Endothelial cell of umbilical vein (primary cell): Measurements from ENCODE around the gene CCDC187. TPM values are rescaled to one million over a fixed set of nuclear protein-coding genes. Genes with fewer than 3 reads are reported as not detected.

Source experiments
- BruUV-seq: library from RNA; stranded (reverse); fragments of 400-500 nt; replicated peaks from 2 replicates; lab custom pipeline; 2021; lab: Mats Ljungman, UMichigan
- CTCF ChIA-PET: fragments of 300-600, 350-600 bp; sonication (Branson Sonifier 250); formaldehyde crosslinking; loops from one replicate; lab custom pipeline; 2021; ENCODE audit warnings: antibody characterized with exemption, inconsistent platforms; lab: Charles Lee
- POLR2A ChIA-PET: fragments of 300-600, 350-600 bp; sonication (Branson Sonifier 250); formaldehyde crosslinking; loops from one replicate; lab custom pipeline; 2021; ENCODE audit warnings: antibody characterized with exemption, inconsistent platforms; lab: Charles Lee
- DNase-seq: peaks from one replicate; pipeline ENCODE4 v3.0.0-alpha.2; 2011; ENCODE audit warnings: low read depth, low spot score
- FAIRE-seq: peaks from 2 replicates; lab custom pipeline; 2011; peaks lifted over from hg19 to GRCh38; lab: Jason Lieb, UNC
- H2AFZ ChIP-seq: 2 replicates; pipeline ENCODE4 v1.6.0; 2012; ENCODE audit warnings: low read depth, low read length, control low read depth, inconsistent platforms
- H3K27ac ChIP-seq: 2 replicates; pipeline ENCODE4 v1.5.1; 2011; ENCODE audit warnings: low read depth, mild to moderate bottlenecking, control low read depth, low read length, moderate library complexity; ENCODE audit not compliant: insufficient read depth
- H3K27me3 ChIP-seq, 2 experiments: 2 replicates each; pipeline versions ENCODE4 v1.6.0 to v1.6.1; 2011; ENCODE audit warnings: low read length in 2 of 2, mixed read lengths in 1 of 2; ENCODE audit not compliant: control insufficient read depth in 2 of 2, insufficient read depth in 2 of 2
- H3K36me3 ChIP-seq, 2 experiments: 2 replicates in 1 of 2; 3 replicates in 1 of 2; pipeline ENCODE4 v1.5.1; 2011; ENCODE audit warnings: low read length in 2 of 2, mild to moderate bottlenecking in 1 of 2, moderate library complexity in 1 of 2; ENCODE audit not compliant: control insufficient read depth in 2 of 2, insufficient read depth in 2 of 2; ENCODE audit errors: extremely low read depth in 1 of 2
- H3K4me1 ChIP-seq: 3 replicates; pipeline ENCODE4 v1.5.1; 2011; ENCODE audit warnings: mild to moderate bottlenecking, low read length; ENCODE audit not compliant: control insufficient read depth, insufficient read depth; ENCODE audit errors: extremely low read depth
- H3K4me2 ChIP-seq: 2 replicates; pipeline ENCODE4 v1.6.1; 2011; ENCODE audit warnings: low read length, control low read depth, mixed read lengths; ENCODE audit not compliant: insufficient read depth
- H3K4me3 ChIP-seq, 3 experiments: fragments of 200-600 bp in 1 of 3; sonication (generic), shearing (Covaris generic) in 1 of 3; replicated peaks in 1 of 3; 2 replicates each; pipeline ENCODE4 v1.5.1; 2011 to 2016; ENCODE audit warnings: control low read depth in 3 of 3, low read length in 3 of 3, mild to moderate bottlenecking in 2 of 3, inconsistent platforms in 1 of 3, low read depth in 1 of 3, moderate library complexity in 1 of 3; ENCODE audit not compliant: insufficient read depth in 1 of 3
- H3K79me2 ChIP-seq: 2 replicates; pipeline ENCODE4 v1.6.0; 2012; ENCODE audit warnings: low read length, inconsistent platforms; ENCODE audit not compliant: control insufficient read depth, insufficient read depth
- H3K9ac ChIP-seq: replicated peaks from 2 replicates; pipeline ENCODE3; 2011; ENCODE audit warnings: low read length, control low read depth; ENCODE audit not compliant: insufficient read depth; ENCODE audit errors: extremely low read depth
- H3K9me1 ChIP-seq: replicated peaks from 3 replicates; pipeline ENCODE4 v1.6.0; 2011; ENCODE audit warnings: mild to moderate bottlenecking, low read length; ENCODE audit not compliant: control insufficient read depth, insufficient read depth; ENCODE audit errors: extremely low read depth
- H3K9me3 ChIP-seq: replicated peaks from 2 replicates; pipeline ENCODE4 v1.5.1; 2012; ENCODE audit warnings: low read length, inconsistent platforms; ENCODE audit not compliant: control insufficient read depth, insufficient read depth
- H4K20me1 ChIP-seq: replicated peaks from 2 replicates; pipeline ENCODE3; 2011; ENCODE audit warnings: mild to moderate bottlenecking, low read length; ENCODE audit not compliant: control insufficient read depth, insufficient read depth; ENCODE audit errors: extremely low read depth
- CTCF ChIP-seq, 2 donors: IDR thresholded peaks; 1 replicate in 1 of 2; 2 replicates in 1 of 2; pipeline ENCODE4 v1.5.1; 2011; ENCODE audit warnings: low read length in 2 of 2, mild to moderate bottlenecking in 2 of 2, moderate library complexity in 2 of 2, control low read depth in 1 of 2, inconsistent platforms in 1 of 2, low read depth in 1 of 2; ENCODE audit not compliant: insufficient read depth in 1 of 2; ENCODE audit errors: extremely low read depth in 1 of 2
- EZH2 ChIP-seq: IDR thresholded peaks from 2 replicates; pipeline ENCODE4 v1.6.1; 2012; ENCODE audit warnings: borderline replicate concordance, low read depth, mild to moderate bottlenecking, moderate library complexity, low read length, inconsistent platforms; ENCODE audit not compliant: severe bottlenecking
- FOS ChIP-seq: IDR thresholded peaks from 2 replicates; pipeline ENCODE4 v1.6.1; 2011; ENCODE audit warnings: mild to moderate bottlenecking, low read length, moderate library complexity, borderline replicate concordance; ENCODE audit not compliant: insufficient read depth
- GATA2 ChIP-seq: IDR thresholded peaks from 2 replicates; pipeline ENCODE4 v1.7.0; 2011; ENCODE audit warnings: low read depth, mild to moderate bottlenecking, moderate library complexity, mixed read lengths, low read length; ENCODE audit not compliant: insufficient read length, insufficient read depth
- JUN ChIP-seq: IDR thresholded peaks from 2 replicates; pipeline ENCODE4 v1.6.1; 2011; ENCODE audit warnings: borderline replicate concordance, low read depth; ENCODE audit not compliant: insufficient read length, insufficient read depth
- MYC ChIP-seq: IDR thresholded peaks from one replicate; pipeline ENCODE4 v1.6.1; 2011; ENCODE audit warnings: mild to moderate bottlenecking, low read depth, low read length
- POLR2A ChIP-seq: IDR thresholded peaks from 2 replicates; pipeline ENCODE4 v1.6.1; 2012; ENCODE audit warnings: low read depth, mild to moderate bottlenecking, control low read depth, low read length
- POLR2AphosphoS5 ChIP-seq: IDR thresholded peaks from 2 replicates; pipeline ENCODE4 v1.6.1; 2012; ENCODE audit warnings: low read depth, mild to moderate bottlenecking, control low read depth, low read length, moderate library complexity; ENCODE audit not compliant: insufficient read depth
- dilution Hi-C: fragments of 300-500 bp; cut with MboI; formaldehyde crosslinking; loops from one replicate; pipeline ENCODE4 v1.15.0; 2019; ENCODE audit warnings: low sequenced_read_pairs; ENCODE audit not compliant: extremely low pct_ligation_motif_present
- intact Hi-C: fragments of 100-400 bp; cut with micrococcal nuclease; formaldehyde crosslinking; loops from one replicate; pipeline ENCODE4 v1.10.0; 2022
- polyA plus RNA-seq, 4 experiments: library from polyadenylated mRNA; depleted of rRNA in 3 of 4; stranded (reverse) in 3 of 4; unstranded in 1 of 4; fragments of >200 nt; gene quantifications; 2 replicates each; pipeline versions ENCODE4 v1.2.1 to v1.2.3, GENCODE V29; 2011 to 2012; ENCODE audit warnings: missing spikeins in 1 of 4
- total RNA-seq: library from RNA; stranded (reverse); gene quantifications from 2 replicates; pipeline ENCODE4 v1.2.3, GENCODE V29; 2021
- TF ChIP-seq, protein P1 (sequence below): IDR thresholded peaks from 2 replicates; pipeline ENCODE4 v1.6.1; 2011; ENCODE audit not compliant: insufficient read depth, insufficient read length

Gene CCDC187
- total and polyA plus RNA-seq, 2 donors (not counting 3 experiments of a cell fraction or from before 2014, with no cell fraction given) = not detected

- POLR2A ChIA-PET = no interaction called here
- TF ChIP-seq POLR2A (no peak), CTCF (IDR thresholded peaks at IDR 0.05; ENCODE audit: extremely low read depth in 1 of 2, insufficient read depth in 1 of 2, low read depth in 1 of 2, low read length in 2 of 2) (no peak), FOS (no peak), JUN (no peak)
- Histone ChIP-seq H2AFZ (no peak overlapping the region), H3K9ac (no peak overlapping the region), H3K9me1 (no peaks in the 10 kb centered on the region), H3K9me3 (no peaks in the 10 kb centered on the region), H3K4me2 (no peak overlapping the region), H3K4me3 (no peak overlapping the region), H3K27ac (no peak overlapping the region), H3K4me1 (no peaks in the 10 kb centered on the region), H4K20me1 (no peaks in the 10 kb centered on the region), H3K27me3 (no peaks in the 10 kb centered on the region), H3K79me2 (no peaks in the 10 kb centered on the region), H3K36me3 (no peaks in the 10 kb centered on the region)
- FAIRE-seq (no peak), DNase-seq (no peak)
- intact Hi-C loops (no loop called here), dilution Hi-C loops (no loop called here)
- BruUV-seq = no TSS peak
- CTCF ChIA-PET = interaction anchor here (0.6 to 2.1 kb wide), 5 partner anchors 8 to 127 kb away, joined by 3 to 7 read pairs (median 3); no protein-coding TSS in a partner anchor
Measured at GRCh38 chr9:136216541-136217244, 87.2 kb downstream of the CCDC187 start.

DNA sequence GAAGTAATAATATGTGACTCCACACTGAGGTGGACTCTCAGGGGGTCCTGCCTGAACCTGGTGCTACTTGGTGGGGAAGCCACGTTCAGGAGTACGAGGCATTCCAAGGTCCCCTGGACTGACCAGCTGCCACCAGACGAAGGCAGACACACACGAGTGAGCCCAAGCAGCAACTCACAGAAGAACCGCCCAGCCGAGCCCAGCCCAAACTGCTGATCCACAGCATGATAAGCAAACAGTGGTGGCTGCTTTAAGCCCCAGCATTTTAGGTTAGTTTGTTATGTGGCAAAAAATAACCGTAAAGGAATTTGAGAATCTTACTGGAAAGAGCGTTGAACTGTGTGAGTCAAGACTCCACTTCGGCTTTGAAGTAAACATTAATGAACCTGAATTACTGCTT is 90.2 kb downstream of the CCDC187 start:
- Histone ChIP-seq H3K9me3 (no peaks in the 10 kb centered on the region), H3K36me3 (no peaks in the 10 kb centered on the region), H2AFZ (no peak overlapping the region), H3K4me3 (no peak overlapping the region), H3K27me3 (no peaks in the 10 kb centered on the region), H4K20me1 (no peaks in the 10 kb centered on the region), H3K4me2 (no peak overlapping the region), H3K9me1 (no peaks in the 10 kb centered on the region), H3K27ac (no peak overlapping the region), H3K4me1 (no peaks in the 10 kb centered on the region), H3K79me2 (no peaks in the 10 kb centered on the region), H3K9ac (no peak overlapping the region)
- FAIRE-seq (no peak), DNase-seq (no peak)
- no TSS peak for BruUV-seq
- ChIA-PET POLR2A (no interaction called here), CTCF (no interaction called here)
- intact Hi-C loops = no loop called here
- dilution Hi-C loops = no loop called here
- TF ChIP-seq GATA2 (no peak), FOS (no peak), JUN (no peak), MYC (no peak), CTCF (IDR thresholded peaks at IDR 0.05; ENCODE audit: extremely low read depth in 1 of 2, insufficient read depth in 1 of 2, low read depth in 1 of 2, low read length in 2 of 2) (no peak), EZH2 (no peak), POLR2AphosphoS5 (no peak), POLR2A (no peak)
- TF ChIP-seq, protein P1, sequence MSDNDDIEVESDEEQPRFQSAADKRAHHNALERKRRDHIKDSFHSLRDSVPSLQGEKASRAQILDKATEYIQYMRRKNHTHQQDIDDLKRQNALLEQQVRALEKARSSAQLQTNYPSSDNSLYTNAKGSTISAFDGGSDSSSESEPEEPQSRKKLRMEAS = no peak
